HepG2 (cell line): ENCODE data around the gene POLRMT. TPM values are rescaled to one million over a fixed set of nuclear protein-coding genes. Genes with fewer than 3 reads are reported as not detected.

Source experiments
- HNF4A ChIP-seq: sonication (generic); formaldehyde crosslinking; IDR thresholded peaks from 2 replicates; pipeline ENCODE4 v1.4.0; 2020; ENCODE audit warnings: missing genetic modification reagents
- HOXA7 ChIP-seq: sonication (generic); formaldehyde crosslinking; IDR thresholded peaks from 2 replicates; pipeline ENCODE4 v1.8.1; 2022; ENCODE audit warnings: mild to moderate bottlenecking, missing genetic modification reagents, moderate library complexity
- KDM5A ChIP-seq: fragments of 200-600 bp; sonication (generic); IDR thresholded peaks from 2 replicates; pipeline ENCODE4 v1.7.0; 2018; ENCODE audit warnings: antibody characterized with exemption, mild to moderate bottlenecking, low read length, borderline replicate concordance
- MAFF ChIP-seq: IDR thresholded peaks from 2 replicates; pipeline ENCODE4 v1.6.1; 2011; ENCODE audit warnings: low read depth, low read length, improper control_type of control experiment
- POLR2A ChIP-seq, 2 experiments: IDR thresholded peaks; 2 replicates each; pipeline ENCODE4 v1.6.1; 2011; ENCODE audit warnings: low read depth in 2 of 2, low read length in 2 of 2, mild to moderate bottlenecking in 1 of 2, moderate library complexity in 1 of 2; ENCODE audit not compliant: insufficient read depth in 1 of 2
- SAFB2 ChIP-seq: sonication (generic); formaldehyde crosslinking; IDR thresholded peaks from 2 replicates; pipeline ENCODE4 v1.5.1; 2020; ENCODE audit warnings: missing genetic modification reagents, low read depth, mild to moderate bottlenecking, borderline replicate concordance
- TAF1 ChIP-seq: sonication (generic); formaldehyde crosslinking; IDR thresholded peaks from 2 replicates; pipeline ENCODE4 v1.4.0; 2020; ENCODE audit warnings: missing genetic modification reagents
- TCF12 ChIP-seq, 2 experiments: fragments of 450-650 bp in 1 of 2; sonication (generic) in 1 of 2; formaldehyde crosslinking in 1 of 2; IDR thresholded peaks; 2 replicates each; pipeline versions ENCODE4 v1.6.1 to v1.8.0; 2017 to 2022; ENCODE audit warnings: antibody characterized with exemption in 1 of 2, mild to moderate bottlenecking in 1 of 2, missing genetic modification reagents in 1 of 2, moderate library complexity in 1 of 2
- XRCC5 ChIP-seq: fragments of 200-400 bp; formaldehyde crosslinking; optimal IDR thresholded peaks from 2 replicates; pipeline ENCODE3; 2017; ENCODE audit warnings: mild to moderate bottlenecking, low read length
- ZC3H4 ChIP-seq: sonication (generic); formaldehyde crosslinking; IDR thresholded peaks from 2 replicates; pipeline ENCODE4 v1.4.0; 2020; ENCODE audit warnings: missing genetic modification reagents, borderline replicate concordance
- ZFP41 ChIP-seq: sonication (generic); formaldehyde crosslinking; IDR thresholded peaks from 2 replicates; pipeline ENCODE4 v1.4.0; 2020; ENCODE audit warnings: mild to moderate bottlenecking, missing genetic modification reagents, borderline replicate concordance
- ZNF160 ChIP-seq: sonication (generic); formaldehyde crosslinking; IDR thresholded peaks from 2 replicates; pipeline ENCODE4 v1.8.0; 2022; ENCODE audit warnings: mild to moderate bottlenecking, inconsistent platforms, missing genetic modification reagents
- ZNF260 ChIP-seq: sonication (generic); formaldehyde crosslinking; IDR thresholded peaks from 2 replicates; pipeline ENCODE4 v1.4.0; 2020; ENCODE audit warnings: missing genetic modification reagents, low read depth, mild to moderate bottlenecking, borderline replicate concordance
- ZNF292 ChIP-seq: sonication (generic); formaldehyde crosslinking; IDR thresholded peaks from 2 replicates; pipeline ENCODE4 v1.8.1; 2022; ENCODE audit warnings: mild to moderate bottlenecking, low read depth, missing genetic modification reagents, borderline replicate concordance
- ZNF317 ChIP-seq: sonication (generic); formaldehyde crosslinking; IDR thresholded peaks from 2 replicates; pipeline ENCODE4 v1.5.0; 2020; ENCODE audit warnings: mild to moderate bottlenecking, missing genetic modification reagents
- ZNF883 ChIP-seq: sonication (generic); formaldehyde crosslinking; IDR thresholded peaks from 2 replicates; pipeline ENCODE4 v1.5.1; 2020; ENCODE audit warnings: mild to moderate bottlenecking, missing genetic modification reagents; ENCODE audit errors: not compliant biosample characterization
- polyA plus RNA-seq, 8 experiments: library from polyadenylated mRNA; depleted of rRNA in 3 of 8; stranded (reverse) in 7 of 8; unstranded in 1 of 8; fragments of >200 nt; fragmentation: Illumina TruSeq in 4 of 8; extraction: Trizol in 4 of 8; gene quantifications; 2 replicates each; pipeline versions ENCODE4 v1.2.1 to v1.2.3, GENCODE V29; 2011 to 2016; ENCODE audit warnings: low read depth in 4 of 8, missing spikeins in 1 of 8, mixed read lengths in 1 of 8; ENCODE audit not compliant: insufficient read depth in 1 of 8
- total RNA-seq, 5 experiments: library from RNA; depleted of rRNA; stranded (reverse); fragments of >200 nt; fragmentation: Illumina TruSeq; extraction: Trizol; gene quantifications; 2 replicates each; pipeline ENCODE4 v1.2.3, GENCODE V29; 2016; ENCODE audit warnings: low read depth in 1 of 5
- TF ChIP-seq, protein P1 (sequence below): sonication (generic); formaldehyde crosslinking; IDR thresholded peaks from 2 replicates; pipeline ENCODE4 v1.4.0; 2020; ENCODE audit warnings: mild to moderate bottlenecking, missing genetic modification reagents
- TF ChIP-seq, protein P2 (sequence below): sonication (generic); formaldehyde crosslinking; IDR thresholded peaks from 2 replicates; pipeline ENCODE4 v1.5.1; 2020; ENCODE audit warnings: missing genetic modification reagents, mild to moderate bottlenecking, borderline replicate concordance
- TF ChIP-seq, protein P3 (sequence below): sonication (generic); formaldehyde crosslinking; IDR thresholded peaks from 2 replicates; pipeline ENCODE4 v1.5.1; 2020; ENCODE audit warnings: mild to moderate bottlenecking, missing genetic modification reagents, moderate library complexity
- TF ChIP-seq, protein P4 (sequence below): sonication (generic); formaldehyde crosslinking; IDR thresholded peaks from 2 replicates; pipeline ENCODE4 v1.8.1; 2023; ENCODE audit warnings: mild to moderate bottlenecking, moderate library complexity, missing genetic modification reagents

POLRMT gene
- total and polyA plus RNA-seq, 2 of the 13 experiments (the other 11 are each of a cell fraction or from before 2014, with no cell fraction given) = 78.0 to 101 TPM

DNA sequence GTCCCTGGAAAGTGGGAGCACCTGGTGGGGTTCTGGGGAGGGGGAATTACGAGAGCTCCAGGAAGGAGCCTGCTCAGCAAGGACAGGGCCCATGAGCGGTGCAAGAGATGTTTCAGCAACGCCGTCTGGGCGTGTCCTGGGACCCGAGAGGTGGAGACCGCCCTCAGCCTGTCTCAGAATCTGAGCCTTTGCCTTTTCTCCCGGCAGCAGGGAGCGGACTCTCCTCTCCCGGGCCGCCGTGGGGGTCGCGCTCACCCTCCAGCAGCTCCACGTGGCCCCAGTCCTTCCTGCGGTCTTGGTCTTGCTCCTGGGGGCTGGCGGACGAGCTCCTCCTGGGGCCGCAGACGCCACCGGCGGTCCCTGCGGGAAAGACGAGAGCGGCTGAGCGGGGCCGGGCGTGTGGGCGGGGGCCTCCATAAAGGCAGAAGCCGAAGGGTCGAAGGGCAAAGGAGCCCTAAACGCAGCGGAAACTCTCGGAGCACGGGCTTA, 714 bp downstream of the POLRMT start (continued):
- peak; percentile 18 for TF ChIP-seq ZNF883
- peak; percentile 35; the same call in 1 of the 2 replicates for TF ChIP-seq ZC3H4
- no peak for TF ChIP-seq TCF12 (IDR thresholded peaks at IDR 0.05)
- no peak for TF ChIP-seq TCF12 (CRISPR knock-in tag; IDR thresholded peaks at IDR 0.05)
- TF ChIP-seq MAFF = no peak
- peak; percentile 47; the same call in 1 of the 2 replicates for TF ChIP-seq ZNF160 (CRISPR knock-in tag)
- TF ChIP-seq ZNF260 (CRISPR knock-in tag) = no peak
- TF ChIP-seq, protein P1, sequence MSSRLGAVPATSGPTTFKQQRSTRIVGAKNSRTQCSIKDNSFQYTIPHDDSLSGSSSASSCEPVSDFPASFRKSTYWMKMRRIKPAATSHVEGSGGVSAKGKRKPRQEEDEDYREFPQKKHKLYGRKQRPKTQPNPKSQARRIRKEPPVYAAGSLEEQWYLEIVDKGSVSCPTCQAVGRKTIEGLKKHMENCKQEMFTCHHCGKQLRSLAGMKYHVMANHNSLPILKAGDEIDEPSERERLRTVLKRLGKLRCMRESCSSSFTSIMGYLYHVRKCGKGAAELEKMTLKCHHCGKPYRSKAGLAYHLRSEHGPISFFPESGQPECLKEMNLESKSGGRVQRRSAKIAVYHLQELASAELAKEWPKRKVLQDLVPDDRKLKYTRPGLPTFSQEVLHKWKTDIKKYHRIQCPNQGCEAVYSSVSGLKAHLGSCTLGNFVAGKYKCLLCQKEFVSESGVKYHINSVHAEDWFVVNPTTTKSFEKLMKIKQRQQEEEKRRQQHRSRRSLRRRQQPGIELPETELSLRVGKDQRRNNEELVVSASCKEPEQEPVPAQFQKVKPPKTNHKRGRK (CRISPR knock-in tag) = no peak
- peak; percentile 65 to 68; a peak in 3 of 4 replicates for TF ChIP-seq POLR2A (IDR thresholded peaks at IDR 0.05; ENCODE audit: insufficient read depth in 1 of 2, low read depth in 2 of 2, low read length in 2 of 2)
- TF ChIP-seq HNF4A (CRISPR knock-in tag) = peak; percentile 28
- TF ChIP-seq, protein P2, sequence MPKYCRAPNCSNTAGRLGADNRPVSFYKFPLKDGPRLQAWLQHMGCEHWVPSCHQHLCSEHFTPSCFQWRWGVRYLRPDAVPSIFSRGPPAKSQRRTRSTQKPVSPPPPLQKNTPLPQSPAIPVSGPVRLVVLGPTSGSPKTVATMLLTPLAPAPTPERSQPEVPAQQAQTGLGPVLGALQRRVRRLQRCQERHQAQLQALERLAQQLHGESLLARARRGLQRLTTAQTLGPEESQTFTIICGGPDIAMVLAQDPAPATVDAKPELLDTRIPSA (CRISPR knock-in tag) = no peak
- peak; percentile 14; the same call in 1 of the 2 replicates for TF ChIP-seq ZNF317
- peak; percentile 58; the same call in 1 of the 2 replicates for TF ChIP-seq SAFB2
- no peak for TF ChIP-seq XRCC5
- peak; percentile 52; the same call in 1 of the 2 replicates for TF ChIP-seq TAF1 (CRISPR knock-in tag)
- TF ChIP-seq ZFP41 = peak; percentile 26; the same call in 1 of the 2 replicates
- TF ChIP-seq HOXA7 (CRISPR knock-in tag) = no peak
- TF ChIP-seq KDM5A = 0 out of 2 replicates have a peak, but pooled peaks have one; percentile 5
- TF ChIP-seq, protein P3, sequence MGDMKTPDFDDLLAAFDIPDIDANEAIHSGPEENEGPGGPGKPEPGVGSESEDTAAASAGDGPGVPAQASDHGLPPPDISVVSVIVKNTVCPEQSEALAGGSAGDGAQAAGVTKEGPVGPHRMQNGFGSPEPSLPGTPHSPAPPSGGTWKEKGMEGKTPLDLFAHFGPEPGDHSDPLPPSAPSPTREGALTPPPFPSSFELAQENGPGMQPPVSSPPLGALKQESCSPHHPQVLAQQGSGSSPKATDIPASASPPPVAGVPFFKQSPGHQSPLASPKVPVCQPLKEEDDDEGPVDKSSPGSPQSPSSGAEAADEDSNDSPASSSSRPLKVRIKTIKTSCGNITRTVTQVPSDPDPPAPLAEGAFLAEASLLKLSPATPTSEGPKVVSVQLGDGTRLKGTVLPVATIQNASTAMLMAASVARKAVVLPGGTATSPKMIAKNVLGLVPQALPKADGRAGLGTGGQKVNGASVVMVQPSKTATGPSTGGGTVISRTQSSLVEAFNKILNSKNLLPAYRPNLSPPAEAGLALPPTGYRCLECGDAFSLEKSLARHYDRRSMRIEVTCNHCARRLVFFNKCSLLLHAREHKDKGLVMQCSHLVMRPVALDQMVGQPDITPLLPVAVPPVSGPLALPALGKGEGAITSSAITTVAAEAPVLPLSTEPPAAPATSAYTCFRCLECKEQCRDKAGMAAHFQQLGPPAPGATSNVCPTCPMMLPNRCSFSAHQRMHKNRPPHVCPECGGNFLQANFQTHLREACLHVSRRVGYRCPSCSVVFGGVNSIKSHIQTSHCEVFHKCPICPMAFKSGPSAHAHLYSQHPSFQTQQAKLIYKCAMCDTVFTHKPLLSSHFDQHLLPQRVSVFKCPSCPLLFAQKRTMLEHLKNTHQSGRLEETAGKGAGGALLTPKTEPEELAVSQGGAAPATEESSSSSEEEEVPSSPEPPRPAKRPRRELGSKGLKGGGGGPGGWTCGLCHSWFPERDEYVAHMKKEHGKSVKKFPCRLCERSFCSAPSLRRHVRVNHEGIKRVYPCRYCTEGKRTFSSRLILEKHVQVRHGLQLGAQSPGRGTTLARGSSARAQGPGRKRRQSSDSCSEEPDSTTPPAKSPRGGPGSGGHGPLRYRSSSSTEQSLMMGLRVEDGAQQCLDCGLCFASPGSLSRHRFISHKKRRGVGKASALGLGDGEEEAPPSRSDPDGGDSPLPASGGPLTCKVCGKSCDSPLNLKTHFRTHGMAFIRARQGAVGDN = peak; percentile 50; the same call in 1 of the 2 replicates
- TF ChIP-seq, protein P4, sequence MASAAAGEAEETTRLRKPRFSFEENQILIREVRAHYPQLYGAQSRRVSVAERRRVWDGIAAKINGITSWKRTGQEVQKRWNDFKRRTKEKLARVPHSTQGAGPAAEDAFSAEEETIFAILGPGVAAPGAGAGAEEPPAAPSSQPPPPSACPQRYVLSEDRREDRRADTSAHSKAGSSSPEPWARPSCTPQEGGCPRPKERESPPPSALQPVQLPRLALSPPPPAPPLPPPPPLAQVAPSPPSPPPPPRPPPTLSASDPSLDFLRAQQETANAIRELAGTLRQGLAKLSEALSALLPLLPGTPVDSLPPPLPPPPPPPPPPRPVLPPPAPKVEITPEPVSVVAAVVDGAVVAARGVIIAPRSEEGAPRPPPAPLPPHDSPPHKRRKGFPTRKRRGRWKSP = peak; percentile 35; the same call in 1 of the 2 replicates
- 0 out of 2 replicates have a peak, but pooled peaks have one; percentile 16 for TF ChIP-seq ZNF292 (CRISPR knock-in tag)
